GM23338 (cell line): ENCODE data around the gene HNRNPUL2. TPM values are rescaled to one million over a fixed set of nuclear protein-coding genes. Genes with fewer than 3 reads are reported as not detected.

Source experiments
- ATAC-seq: fragments of 200-7000 bp; cut with Tn5 transposase; 3 replicates; pipeline ENCODE4 v1.9.1; 2020
- DNase-seq: peaks from one replicate; pipeline ENCODE4 v3.0.0-alpha.2; 2015; ENCODE audit warnings: low spot score
- H2AFZ ChIP-seq: fragments of 200-600 bp; sonication (generic); 2 replicates; pipeline ENCODE4 v1.8.0; 2016; ENCODE audit warnings: antibody characterized with exemption, mild to moderate bottlenecking, moderate library complexity
- H3F3A ChIP-seq: fragments of 200-600 bp; sonication (generic); replicated peaks from 2 replicates; pipeline ENCODE4 v1.8.0; 2017; ENCODE audit warnings: antibody characterized with exemption, mixed run types, low read depth
- H3K27ac ChIP-seq: fragments of 200-600 bp; sonication (generic); 2 replicates; pipeline ENCODE4 v1.6.1; 2016; ENCODE audit warnings: low read depth
- H3K27me3 ChIP-seq: fragments of 200-600 bp; sonication (generic); 2 replicates; pipeline ENCODE4 v1.8.0; 2016; ENCODE audit warnings: mild to moderate bottlenecking, mixed run types, moderate library complexity; ENCODE audit not compliant: insufficient read depth
- H3K36me3 ChIP-seq: fragments of 200-600 bp; sonication (generic); 2 replicates; pipeline ENCODE4 v1.8.0; 2016; ENCODE audit warnings: mild to moderate bottlenecking; ENCODE audit not compliant: insufficient read depth
- H3K4me1 ChIP-seq: fragments of 200-600 bp; sonication (generic); 2 replicates; pipeline ENCODE4 v1.8.0; 2016; ENCODE audit warnings: mild to moderate bottlenecking, moderate library complexity; ENCODE audit not compliant: insufficient read depth
- H3K4me2 ChIP-seq: fragments of 200-600 bp; sonication (generic); 2 replicates; pipeline ENCODE4 v1.7.1; 2017; ENCODE audit warnings: mixed run types
- H3K4me3 ChIP-seq: fragments of 200-600 bp; sonication (generic); 2 replicates; pipeline ENCODE4 v1.6.1; 2016; ENCODE audit warnings: mixed run types
- H3K79me2 ChIP-seq: fragments of 200-600 bp; sonication (generic); replicated peaks from 2 replicates; pipeline ENCODE4 v1.8.0; 2017; ENCODE audit warnings: mild to moderate bottlenecking; ENCODE audit not compliant: insufficient read depth
- H3K9me2 ChIP-seq: fragments of 200-600 bp; sonication (generic); 2 replicates; pipeline ENCODE4 v1.8.0; 2017; ENCODE audit not compliant: insufficient read depth
- H4K20me1 ChIP-seq: fragments of 200-600 bp; sonication (generic); replicated peaks from 2 replicates; pipeline ENCODE4 v1.8.0; 2017; ENCODE audit warnings: mild to moderate bottlenecking; ENCODE audit not compliant: insufficient read depth
- H3K27ac Mint-ChIP-seq: 2 replicates; pipeline ENCODE4 v1.8.0; 2020; ENCODE audit warnings: inconsistent platforms, mild to moderate bottlenecking, moderate library complexity, mixed read lengths
- H3K27me3 Mint-ChIP-seq: 3 replicates; pipeline ENCODE4 v1.8.0; 2022; ENCODE audit warnings: low read depth, mild to moderate bottlenecking, moderate library complexity, mixed read lengths, inconsistent platforms; ENCODE audit not compliant: insufficient read depth, poor library complexity
- H3K36me3 Mint-ChIP-seq: 3 replicates; pipeline ENCODE4 v1.8.0; 2021; ENCODE audit warnings: low read depth, mild to moderate bottlenecking, inconsistent platforms, moderate library complexity, mixed read lengths
- H3K4me1 Mint-ChIP-seq: 3 replicates; pipeline ENCODE4 v1.8.0; 2020; ENCODE audit warnings: mild to moderate bottlenecking, inconsistent platforms, mixed read lengths
- H3K4me3 Mint-ChIP-seq: 3 replicates; pipeline ENCODE4 v1.8.0; 2021; ENCODE audit warnings: moderate library complexity, mild to moderate bottlenecking, inconsistent platforms, mixed read lengths
- H3K9me3 Mint-ChIP-seq: 3 replicates; pipeline ENCODE4 v1.8.0; 2020; ENCODE audit warnings: moderate library complexity, mild to moderate bottlenecking, inconsistent platforms, mixed read lengths
- CREB1 ChIP-seq: fragments of 250-450 bp; sonication (Bioruptor Pico); IDR thresholded peaks from 2 replicates; pipeline ENCODE4 v1.5.0; 2020; ENCODE audit warnings: low read depth, mild to moderate bottlenecking, moderate library complexity
- ETS1 ChIP-seq: IDR thresholded peaks from 2 replicates; pipeline ENCODE4 v1.6.1; 2016; ENCODE audit warnings: antibody characterized with exemption
- POLR2AphosphoS5 ChIP-seq: IDR thresholded peaks from 2 replicates; pipeline ENCODE4 v1.6.1; 2016; ENCODE audit warnings: antibody characterized with exemption, low read depth
- polyA plus RNA-seq: library from polyadenylated mRNA; unstranded; fragments of >200 nt; fragmentation: Nextera tagmentation; extraction: Ambion mirVana; gene quantifications from 2 replicates; pipeline ENCODE4 v1.2.1, GENCODE V29; 2016
- total RNA-seq: library from RNA; depleted of rRNA; stranded (reverse); fragments of >200 nt; shearing (Covaris generic); gene quantifications from 2 replicates; pipeline ENCODE4 v1.2.3, GENCODE V29; 2014
- TF ChIP-seq, protein P1 (sequence below): fragments of 250-450 bp; sonication (Bioruptor Pico); IDR thresholded peaks from 2 replicates; pipeline ENCODE4 v1.5.0; 2020; ENCODE audit warnings: mild to moderate bottlenecking, moderate library complexity

The HNRNPUL2 gene
- total and polyA plus RNA-seq, 2 experiments from 2014 or later, result 9.4 to 18.3 TPM

DNA sequence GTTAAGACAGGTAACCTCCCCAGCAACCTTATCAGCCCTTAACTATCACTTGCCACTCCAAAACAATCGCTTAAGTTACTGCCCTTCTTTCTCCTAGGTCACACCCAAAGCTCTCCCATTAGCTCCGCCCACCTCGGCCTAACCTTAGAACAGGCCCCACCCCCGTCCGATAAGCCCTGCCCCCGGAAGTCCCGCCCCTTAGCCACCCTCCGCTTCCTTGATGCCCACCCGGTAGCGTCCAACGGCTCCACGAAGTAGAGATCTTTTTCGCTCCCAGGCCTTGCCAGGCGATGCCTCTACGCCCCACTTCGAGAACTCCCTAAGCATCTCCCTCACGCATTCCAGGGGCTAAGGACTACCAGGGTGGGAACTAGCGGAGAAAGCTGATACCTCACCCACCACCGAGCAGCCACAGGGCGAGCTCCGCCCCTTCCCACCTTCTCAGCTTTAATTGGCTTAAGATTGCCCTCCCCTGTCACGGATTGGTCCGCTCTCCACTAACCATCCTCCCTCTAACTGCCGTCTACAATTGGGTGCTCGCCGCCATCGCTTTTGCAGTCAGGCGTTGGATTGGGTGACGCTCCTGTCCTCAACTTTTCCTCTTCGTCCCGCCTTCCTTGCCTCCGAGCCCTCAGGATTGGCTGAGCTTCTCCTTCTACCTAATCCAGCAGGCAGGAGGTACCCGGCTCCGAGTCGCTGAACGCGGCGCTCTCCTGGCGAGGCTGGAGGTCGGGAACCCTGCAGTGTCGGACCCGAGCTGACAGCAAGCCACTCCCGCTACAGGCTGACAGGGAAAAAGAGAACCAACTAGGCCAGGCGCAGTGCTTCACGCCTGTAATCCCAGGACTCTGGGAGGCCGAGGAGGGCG lies 26.7 kb upstream of the HNRNPUL2 start, which contains the start of gene ZBTB3:
Gene ZBTB3 (minus strand): TSS at position 425 of the 868 bp plus-strand sequence. CDS start 496 bp downstream, outside the sequence.
- peaks cover 75% of the 10 kb centered on the region for H3K79me2 ChIP-seq
- H3K27me3 ChIP-seq, result no peaks in the 10 kb centered on the region
- peak within 1 kb of the TSS; percentile 69 for H3K4me3 ChIP-seq
- DNase-seq (peak; percentile 100), ATAC-seq (peak; percentile 91)
- peak within 1 kb of the TSS; percentile 71 for H3K4me2 ChIP-seq
- H2AFZ ChIP-seq, result no peak within 1 kb of the TSS
- H4K20me1 ChIP-seq, result peaks cover 39% of the 10 kb centered on the region
- peaks cover 19% of the 10 kb centered on the region for H3K27me3 Mint-ChIP-seq
- peaks cover 40% of the 10 kb centered on the region for H3K36me3 ChIP-seq
- H3K27ac ChIP-seq, result peak within 1 kb of the TSS; percentile 86
- no peaks in the 10 kb centered on the region for H3K9me2 ChIP-seq
- H3K4me1 ChIP-seq, result peaks cover 30% of the 10 kb centered on the region
- TF ChIP-seq ETS1, result peak; percentile 52
- peak; percentile 46; the same call in 1 of the 2 replicates for TF ChIP-seq CREB1
- peak; percentile 93 for TF ChIP-seq POLR2AphosphoS5
- TF ChIP-seq, protein P1, sequence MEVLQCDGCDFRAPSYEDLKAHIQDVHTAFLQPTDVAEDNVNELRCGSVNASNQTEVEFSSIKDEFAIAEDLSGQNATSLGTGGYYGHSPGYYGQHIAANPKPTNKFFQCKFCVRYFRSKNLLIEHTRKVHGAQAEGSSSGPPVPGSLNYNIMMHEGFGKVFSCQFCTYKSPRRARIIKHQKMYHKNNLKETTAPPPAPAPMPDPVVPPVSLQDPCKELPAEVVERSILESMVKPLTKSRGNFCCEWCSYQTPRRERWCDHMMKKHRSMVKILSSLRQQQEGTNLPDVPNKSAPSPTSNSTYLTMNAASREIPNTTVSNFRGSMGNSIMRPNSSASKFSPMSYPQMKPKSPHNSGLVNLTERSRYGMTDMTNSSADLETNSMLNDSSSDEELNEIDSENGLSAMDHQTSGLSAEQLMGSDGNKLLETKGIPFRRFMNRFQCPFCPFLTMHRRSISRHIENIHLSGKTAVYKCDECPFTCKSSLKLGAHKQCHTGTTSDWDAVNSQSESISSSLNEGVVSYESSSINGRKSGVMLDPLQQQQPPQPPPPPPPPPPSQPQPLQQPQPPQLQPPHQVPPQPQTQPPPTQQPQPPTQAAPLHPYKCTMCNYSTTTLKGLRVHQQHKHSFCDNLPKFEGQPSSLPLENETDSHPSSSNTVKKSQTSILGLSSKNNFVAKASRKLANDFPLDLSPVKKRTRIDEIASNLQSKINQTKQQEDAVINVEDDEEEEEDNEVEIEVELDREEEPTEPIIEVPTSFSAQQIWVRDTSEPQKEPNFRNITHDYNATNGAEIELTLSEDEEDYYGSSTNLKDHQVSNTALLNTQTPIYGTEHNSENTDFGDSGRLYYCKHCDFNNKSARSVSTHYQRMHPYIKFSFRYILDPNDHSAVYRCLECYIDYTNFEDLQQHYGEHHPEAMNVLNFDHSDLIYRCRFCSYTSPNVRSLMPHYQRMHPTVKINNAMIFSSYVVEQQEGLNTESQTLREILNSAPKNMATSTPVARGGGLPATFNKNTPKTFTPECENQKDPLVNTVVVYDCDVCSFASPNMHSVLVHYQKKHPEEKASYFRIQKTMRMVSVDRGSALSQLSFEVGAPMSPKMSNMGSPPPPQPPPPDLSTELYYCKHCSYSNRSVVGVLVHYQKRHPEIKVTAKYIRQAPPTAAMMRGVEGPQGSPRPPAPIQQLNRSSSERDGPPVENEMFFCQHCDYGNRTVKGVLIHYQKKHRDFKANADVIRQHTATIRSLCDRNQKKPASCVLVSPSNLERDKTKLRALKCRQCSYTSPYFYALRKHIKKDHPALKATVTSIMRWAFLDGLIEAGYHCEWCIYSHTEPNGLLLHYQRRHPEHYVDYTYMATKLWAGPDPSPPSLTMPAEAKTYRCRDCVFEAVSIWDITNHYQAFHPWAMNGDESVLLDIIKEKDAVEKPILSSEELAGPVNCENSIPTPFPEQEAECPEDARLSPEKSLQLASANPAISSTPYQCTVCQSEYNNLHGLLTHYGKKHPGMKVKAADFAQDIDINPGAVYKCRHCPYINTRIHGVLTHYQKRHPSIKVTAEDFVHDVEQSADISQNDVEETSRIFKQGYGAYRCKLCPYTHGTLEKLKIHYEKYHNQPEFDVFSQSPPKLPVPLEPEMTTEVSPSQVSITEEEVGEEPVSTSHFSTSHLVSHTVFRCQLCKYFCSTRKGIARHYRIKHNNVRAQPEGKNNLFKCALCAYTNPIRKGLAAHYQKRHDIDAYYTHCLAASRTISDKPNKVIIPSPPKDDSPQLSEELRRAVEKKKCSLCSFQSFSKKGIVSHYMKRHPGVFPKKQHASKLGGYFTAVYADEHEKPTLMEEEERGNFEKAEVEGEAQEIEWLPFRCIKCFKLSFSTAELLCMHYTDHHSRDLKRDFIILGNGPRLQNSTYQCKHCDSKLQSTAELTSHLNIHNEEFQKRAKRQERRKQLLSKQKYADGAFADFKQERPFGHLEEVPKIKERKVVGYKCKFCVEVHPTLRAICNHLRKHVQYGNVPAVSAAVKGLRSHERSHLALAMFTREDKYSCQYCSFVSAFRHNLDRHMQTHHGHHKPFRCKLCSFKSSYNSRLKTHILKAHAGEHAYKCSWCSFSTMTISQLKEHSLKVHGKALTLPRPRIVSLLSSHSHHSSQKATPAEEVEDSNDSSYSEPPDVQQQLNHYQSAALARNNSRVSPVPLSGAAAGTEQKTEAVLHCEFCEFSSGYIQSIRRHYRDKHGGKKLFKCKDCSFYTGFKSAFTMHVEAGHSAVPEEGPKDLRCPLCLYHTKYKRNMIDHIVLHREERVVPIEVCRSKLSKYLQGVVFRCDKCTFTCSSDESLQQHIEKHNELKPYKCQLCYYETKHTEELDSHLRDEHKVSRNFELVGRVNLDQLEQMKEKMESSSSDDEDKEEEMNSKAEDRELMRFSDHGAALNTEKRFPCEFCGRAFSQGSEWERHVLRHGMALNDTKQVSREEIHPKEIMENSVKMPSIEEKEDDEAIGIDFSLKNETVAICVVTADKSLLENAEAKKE (CRISPR knock-in tag), result no peak
- peaks cover 42% of the 10 kb centered on the region for H3F3A ChIP-seq
- H3K9me3 Mint-ChIP-seq, result peaks cover 2% of the 10 kb centered on the region; the same call in 1 of the 3 replicates
- peak within 1 kb of the TSS; percentile 98 for H3K4me3 Mint-ChIP-seq
- peaks cover 68% of the 10 kb centered on the region for H3K36me3 Mint-ChIP-seq
- H3K27ac Mint-ChIP-seq, result peak within 1 kb of the TSS; percentile 97
- H3K4me1 Mint-ChIP-seq, result peaks cover 25% of the 10 kb centered on the region
